ENCODE data around the gene TUFT1. TPM values are rescaled to one million over a fixed set of nuclear protein-coding genes. Genes with fewer than 3 reads are reported as not detected.

TUFT1 gene
- total RNA-seq, 2 donors from 2014 or later: 4.3 to 7.9 TPM

GRCh38 chr1:151606857-151607256 lies 66.7 kb downstream of the TUFT1 start:
- no peak for TF ChIP-seq CTCF (IDR thresholded peaks at IDR 0.05)
- H3K9me3 ChIP-seq: no peaks in the 10 kb centered on the region

GRCh38 chr1:151610142-151610541 lies 70.0 kb downstream of the TUFT1 start:
- Histone ChIP-seq H3K4me3 (no peak overlapping the region), H3K4me1 (peaks cover 0 to 20% of the 10 kb centered on the region in 2 donors), H3K9me3 (no peaks in the 10 kb centered on the region), H3K27me3 (no peaks in the 10 kb centered on the region), H3K36me3 (no peaks in the 10 kb centered on the region), H3K27ac (no peak overlapping the region)
- no peak for TF ChIP-seq CTCF (IDR thresholded peaks at IDR 0.05)
- no peak for DNase-seq (ENCODE audit: low spot score)

More at GRCh38 chr1:151606857-151607256, 66.7 kb downstream of the TUFT1 start:
- H3K27me3 ChIP-seq: no peaks in the 10 kb centered on the region
- H3K27ac ChIP-seq: no peak overlapping the region
- H3K4me3 ChIP-seq: no peak overlapping the region
- H3K36me3 ChIP-seq: no peaks in the 10 kb centered on the region
- no peak for DNase-seq (ENCODE audit: low spot score)
- H3K4me1 ChIP-seq: peaks cover 0 to 7% of the 10 kb centered on the region in 2 donors

GRCh38 chr1:151611288-151611790 lies 71.2 kb downstream of the TUFT1 start:
- no peak for TF ChIP-seq CTCF (IDR thresholded peaks at IDR 0.05)
- Histone ChIP-seq H3K4me1 (peaks cover 0 to 22% of the 10 kb centered on the region in 2 donors), H3K36me3 (no peaks in the 10 kb centered on the region), H3K4me3 (peak overlapping the region in 1 of 2 donors; percentile 95), H3K9me3 (no peaks in the 10 kb centered on the region), H3K27me3 (no peaks in the 10 kb centered on the region), H3K27ac (peak overlapping the region; percentile 95)
- peak; percentile 74 for DNase-seq (ENCODE audit: low spot score)

DNA sequence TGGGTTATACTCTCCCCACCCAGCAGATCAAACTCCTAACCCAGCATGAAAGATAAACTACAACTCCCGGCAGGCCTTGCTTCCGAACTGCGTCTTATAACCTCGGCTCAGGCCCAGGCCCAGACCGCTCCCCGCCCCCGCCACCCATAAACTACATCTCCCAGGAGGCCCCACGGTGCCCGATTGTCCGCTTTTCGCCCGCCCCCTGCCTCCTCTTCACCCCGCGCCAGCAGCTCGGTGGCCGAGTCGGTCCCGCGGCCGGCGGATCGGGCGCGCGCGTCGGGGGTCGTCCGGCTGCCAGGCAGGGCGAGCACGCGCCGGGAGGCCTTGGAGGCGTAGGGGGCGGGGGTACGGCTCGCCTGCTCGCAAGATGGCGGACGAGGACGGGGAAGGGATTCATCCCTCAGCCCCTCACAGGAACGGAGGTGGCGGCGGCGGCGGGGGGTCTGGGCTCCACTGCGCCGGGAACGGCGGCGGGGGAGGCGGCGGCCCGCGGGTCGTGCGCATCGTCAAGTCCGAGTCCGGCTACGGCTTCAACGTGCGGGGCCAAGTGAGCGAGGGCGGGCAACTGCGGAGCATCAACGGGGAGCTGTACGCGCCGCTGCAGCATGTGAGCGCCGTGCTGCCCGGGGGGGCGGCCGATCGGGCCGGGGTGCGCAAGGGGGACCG lies 71.9 kb downstream of the TUFT1 start, which contains the start of gene SNX27:
Gene SNX27 (plus strand): TSS at position 219 of the 669 bp plus-strand sequence. CDS start 152 bp downstream, at position 371.
- H3K9me3 ChIP-seq: no peaks in the 10 kb centered on the region
- H3K4me3 ChIP-seq: peak within 1 kb of the TSS; percentile 83 to 95
- no peaks in the 10 kb centered on the region for H3K27me3 ChIP-seq
- H3K27ac ChIP-seq: peak within 1 kb of the TSS; percentile 95
- H3K36me3 ChIP-seq: no peaks in the 10 kb centered on the region
- peak in 1 of 2 donors; percentile 29 for TF ChIP-seq CTCF (IDR thresholded peaks at IDR 0.05)
- DNase-seq (ENCODE audit: low spot score): peak; percentile 93
- peaks cover 0 to 27% of the 10 kb centered on the region in 2 donors for H3K4me1 ChIP-seq

- peak overlapping the region; percentile 95 for H3K27ac ChIP-seq
- peak overlapping the region; percentile 83 to 95 for H3K4me3 ChIP-seq
- peaks cover 0 to 27% of the 10 kb centered on the region in 2 donors for H3K4me1 ChIP-seq
- no peaks in the 10 kb centered on the region for H3K9me3 ChIP-seq
- no peaks in the 10 kb centered on the region for H3K36me3 ChIP-seq
- no peaks in the 10 kb centered on the region for H3K27me3 ChIP-seq
- no peak for DNase-seq (ENCODE audit: low spot score)
- TF ChIP-seq CTCF (IDR thresholded peaks at IDR 0.05): no peak
Observed at GRCh38 chr1:151612501-151613281, 72.6 kb downstream of the TUFT1 start.

Measured in right atrium auricular region (tissue), 2 donors.